Mammary epithelial cell (primary cell): ENCODE results near the gene CTSZ.

Experiments used
- CTCF ChIP-seq, 2 donors: IDR thresholded peaks in 1 of 2; conservative IDR thresholded peaks in 1 of 2; 2 replicates each; pipeline ENCODE4 v1.5.1; 2011 to 2012; ENCODE audit warnings: inconsistent platforms in 2 of 2, low read length in 2 of 2, mild to moderate bottlenecking in 2 of 2, control low read depth in 1 of 2, low read depth in 1 of 2; ENCODE audit not compliant: insufficient read depth in 1 of 2; ENCODE audit errors: extremely low read depth in 1 of 2
- EZH2 ChIP-seq: IDR thresholded peaks from 2 replicates; pipeline ENCODE4 v1.6.1; 2012; ENCODE audit warnings: low read length, inconsistent platforms, borderline replicate concordance

GRCh38 chr20:58975353-58975752 is 31.7 kb downstream of the CTSZ start:
- no peak for TF ChIP-seq CTCF (conservative IDR thresholded peaks at IDR 0.05 in 1 of 2, IDR thresholded peaks at IDR 0.05 in 1 of 2; ENCODE audit: extremely low read depth in 1 of 2, insufficient read depth in 1 of 2, low read depth in 1 of 2, low read length in 2 of 2)
- TF ChIP-seq EZH2, result no peak
